Activated CD8-positive, alpha-beta memory T cell treated with anti-CD3 and anti-CD28 coated beads, Interleukin-2, amount 50 U/mL, for 48 hours (primary cell): Measurements from ENCODE around the gene TRHDE.
"Not testable (repeated sequence)": the region's sequence is repeated elsewhere in the genome, so short reads cannot be mapped to it uniquely, and the experiment has no call there.

ENCODE experiments used
- DNase-seq: peaks from one replicate; pipeline ENCODE4 v3.0.0-alpha.2; 2020

The TRHDE gene

DNA sequence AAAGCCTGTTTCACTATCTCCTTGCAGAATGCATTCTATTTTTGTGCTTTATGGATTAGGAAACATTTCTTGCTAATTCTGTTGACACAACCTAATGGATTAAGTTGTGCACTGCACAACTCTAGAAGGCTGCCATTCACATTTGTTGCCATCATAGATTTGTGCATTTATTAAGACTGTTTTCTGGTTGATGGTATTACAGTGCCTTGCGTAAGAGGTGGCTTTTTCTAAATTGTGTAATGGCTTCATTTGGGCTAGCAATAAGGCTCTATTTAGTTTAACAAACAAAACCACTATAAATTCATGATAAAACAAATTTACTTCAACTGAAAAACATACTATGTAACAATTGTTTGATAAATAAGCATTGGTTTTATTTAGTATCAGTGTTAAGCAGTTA lies 175.9 kb downstream of the TRHDE start:
- DNase-seq: no peak

DNA sequence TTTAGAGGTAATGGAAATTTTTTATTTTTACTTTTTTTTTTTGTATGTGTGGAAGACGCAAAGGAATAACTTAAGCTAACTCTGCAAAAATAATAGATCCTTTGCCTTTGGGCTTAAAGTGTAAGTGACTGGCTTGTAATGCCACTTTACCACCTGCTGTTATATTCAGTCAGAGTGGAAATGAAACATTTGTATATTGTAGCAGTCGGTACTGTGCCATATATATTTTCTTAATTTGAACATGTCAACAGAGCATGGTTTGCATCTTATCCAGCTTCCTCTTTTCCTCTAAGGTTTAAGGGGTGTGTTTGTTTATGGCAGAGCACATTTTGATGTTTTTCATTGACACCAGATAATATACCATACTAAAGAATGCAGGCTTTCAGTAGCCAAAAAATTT lies 176.6 kb downstream of the TRHDE start:
- DNase-seq: no peak

DNA sequence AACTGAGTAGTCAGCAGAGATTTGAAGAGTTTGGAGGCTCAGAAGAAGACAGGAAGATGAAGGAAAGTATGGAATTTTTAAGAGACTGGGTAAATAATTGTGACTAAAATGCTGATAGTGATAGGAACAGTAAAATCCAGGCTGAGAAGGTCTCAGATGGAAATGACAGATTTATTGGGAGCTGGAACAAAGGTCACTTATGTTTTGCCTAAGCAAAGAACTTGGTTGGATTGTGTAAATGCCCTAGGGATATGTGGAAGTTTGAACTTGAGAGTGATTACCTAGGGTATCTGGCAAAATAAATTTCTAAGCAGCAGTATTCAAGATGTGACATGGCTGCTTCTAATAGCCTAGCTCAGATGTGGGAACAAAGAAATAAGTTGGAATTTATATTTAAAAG lies 180.9 kb downstream of the TRHDE start:
- DNase-seq: no peak

DNA sequence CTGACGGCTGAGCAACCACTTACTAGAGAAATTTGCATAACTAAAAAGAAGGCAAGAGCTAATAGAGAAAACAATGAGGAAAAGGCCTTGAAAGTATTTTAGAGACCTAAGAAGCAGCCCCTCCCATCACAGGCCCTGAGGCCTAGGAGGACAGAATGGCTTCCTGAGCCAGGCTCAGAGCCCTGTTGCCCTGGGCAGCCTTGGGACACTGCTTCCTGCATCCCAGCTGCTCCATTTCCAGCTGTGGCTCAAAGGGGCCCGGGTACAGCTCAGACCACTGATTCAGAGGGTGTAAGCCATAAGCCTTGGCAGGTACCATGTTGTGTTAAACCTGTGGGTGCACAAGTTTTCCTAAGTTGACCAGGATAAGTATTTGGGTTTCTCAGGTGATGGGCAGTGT lies 181.4 kb downstream of the TRHDE start:
- DNase-seq: no peak

DNA sequence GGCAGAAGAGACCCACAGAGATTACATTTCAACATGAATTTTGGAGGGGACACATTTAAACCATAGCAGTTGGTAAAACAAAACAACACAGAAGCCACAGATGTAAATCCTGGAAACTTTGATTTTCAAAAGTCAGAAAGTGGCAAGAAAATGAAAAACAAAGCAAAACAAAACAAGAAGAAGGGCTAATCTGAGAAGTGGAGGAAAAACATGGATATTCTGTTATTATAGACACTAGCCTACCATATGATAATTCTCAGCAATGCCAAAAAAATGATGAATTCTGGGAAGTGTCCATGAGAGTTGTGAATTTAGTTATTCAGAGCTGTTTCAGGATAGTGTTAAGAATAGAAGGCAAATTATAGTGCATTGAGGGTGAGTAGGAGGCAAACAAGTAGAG lies 192.3 kb downstream of the TRHDE start:
- DNase-seq: no peak

DNA sequence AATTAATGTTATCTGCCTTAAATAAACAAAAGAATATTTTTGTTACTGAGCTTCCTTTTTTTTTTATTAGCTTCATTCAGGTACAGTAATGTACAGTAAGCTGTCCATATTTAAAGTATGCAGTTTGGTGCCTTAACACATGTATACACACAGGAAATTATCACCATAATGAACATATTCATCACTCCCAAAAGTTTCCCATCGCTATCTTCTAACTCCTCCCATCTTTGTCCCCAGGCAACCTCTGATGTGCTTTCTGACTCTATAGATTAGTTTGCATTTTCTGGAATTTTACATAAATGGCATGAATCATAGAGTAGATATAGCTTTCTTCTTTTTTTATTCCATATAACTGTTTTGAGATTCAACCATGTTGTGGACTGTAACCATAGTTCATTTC lies 193.0 kb downstream of the TRHDE start:
- DNase-seq: no peak

DNA sequence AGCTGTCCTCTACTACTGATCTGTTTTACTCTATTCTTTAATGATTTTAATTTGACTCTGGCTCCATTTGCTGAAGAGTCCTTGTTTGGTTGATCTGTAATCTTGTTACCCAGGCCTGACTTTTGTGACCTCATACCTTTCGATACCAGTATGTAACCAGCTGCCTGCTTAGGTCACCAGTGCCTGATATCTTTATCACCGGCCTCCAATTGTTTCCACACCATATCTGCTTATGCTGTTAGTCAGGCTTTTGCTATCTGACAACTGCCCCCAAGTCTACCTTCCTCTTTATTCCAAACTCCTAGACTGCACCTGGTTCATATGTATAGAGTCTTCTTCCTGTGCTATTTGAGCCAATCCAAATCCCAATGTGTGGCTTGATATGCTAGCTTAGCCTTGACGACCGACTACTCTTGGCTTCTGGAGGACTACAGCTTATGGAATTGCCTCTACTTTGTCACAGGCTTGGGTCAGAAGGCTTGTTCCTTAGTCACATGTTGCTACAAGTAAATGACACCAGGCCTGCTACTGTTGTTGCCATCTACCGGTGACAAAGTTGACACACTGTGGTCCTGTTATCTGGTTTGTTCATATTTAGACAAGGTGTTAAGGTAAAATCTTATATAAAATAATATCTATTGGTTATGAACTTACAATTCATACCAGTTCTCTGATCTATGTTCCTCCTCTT lies 193.9 kb downstream of the TRHDE start:
- DNase-seq: no peak

DNA sequence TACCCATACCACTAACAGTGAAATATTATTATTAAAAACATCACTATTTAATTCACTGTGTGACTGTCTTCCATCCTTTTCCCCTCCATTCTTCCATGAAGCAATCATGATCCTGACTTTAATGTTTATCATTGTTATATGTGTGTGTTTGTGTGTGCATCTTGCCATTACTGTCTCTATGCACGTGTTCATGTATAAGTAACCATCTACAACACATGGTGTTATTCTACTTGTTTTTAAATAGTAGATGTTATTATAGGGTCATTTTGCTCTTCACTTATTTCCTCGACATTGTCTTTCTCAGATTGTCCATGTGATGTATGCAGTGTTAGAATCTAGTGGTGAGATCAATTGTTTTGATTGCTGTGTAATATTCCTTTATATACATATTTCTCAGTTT lies 195.8 kb downstream of the TRHDE start:
- no peak for DNase-seq

DNA sequence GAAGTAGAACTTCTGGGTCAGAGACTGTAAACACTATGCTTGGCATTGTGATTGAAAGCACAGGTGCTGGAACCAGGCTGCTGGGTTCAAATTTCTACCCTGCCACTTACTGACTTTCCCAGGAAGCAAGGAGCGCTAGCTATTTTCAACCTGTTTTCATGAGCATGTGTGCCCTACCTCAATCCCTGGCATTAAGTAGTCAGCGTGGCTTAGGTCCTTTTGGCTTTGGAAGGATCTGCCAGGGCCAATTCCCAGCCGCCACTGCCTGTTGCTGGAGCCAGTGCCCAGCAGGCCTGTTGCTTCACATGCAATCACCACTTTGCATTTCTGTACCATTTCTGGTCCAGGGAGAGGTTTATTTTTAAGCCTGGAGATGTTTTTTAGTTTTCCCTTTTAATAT lies 196.3 kb downstream of the TRHDE start:
- DNase-seq: no peak

DNA sequence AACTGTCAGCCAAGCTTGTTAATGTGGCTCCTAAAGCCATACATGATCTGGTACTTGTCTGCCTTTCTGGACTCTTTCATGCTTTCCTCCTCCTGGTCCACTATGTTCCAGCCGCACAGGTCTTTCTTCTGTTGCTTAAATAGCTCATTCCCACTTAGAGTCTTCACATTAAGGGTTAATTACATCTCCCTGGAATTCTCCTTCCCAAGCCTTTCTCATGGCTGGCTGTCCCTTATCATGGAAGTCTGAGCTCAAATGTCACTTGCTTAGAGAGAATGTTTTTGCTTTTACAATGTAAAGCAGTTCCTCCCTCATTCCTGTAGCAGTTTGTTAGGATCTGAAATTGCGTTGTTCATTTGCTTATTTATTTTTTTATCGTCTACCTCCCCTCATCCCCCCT lies 199.6 kb downstream of the TRHDE start:
- no peak for DNase-seq

DNA sequence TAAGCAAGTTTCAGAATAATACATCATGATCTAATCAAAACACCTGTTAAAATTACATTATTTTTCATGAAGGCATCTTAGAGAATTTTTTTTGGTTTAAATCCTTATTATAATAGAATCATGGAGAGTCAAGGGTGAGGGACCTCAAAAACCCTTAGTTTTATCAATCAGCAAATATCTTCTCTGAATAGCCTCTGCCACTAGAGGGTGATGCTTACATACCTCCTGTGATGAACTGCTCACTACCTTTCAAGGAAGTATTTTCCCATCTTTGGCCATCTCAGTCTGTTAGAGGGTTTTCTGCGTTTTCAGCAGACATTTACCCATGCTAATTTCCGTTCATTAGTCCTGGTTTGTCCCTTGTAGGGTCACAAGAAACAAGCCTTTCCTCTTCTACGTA lies 200.2 kb downstream of the TRHDE start:
- DNase-seq: no peak

DNA sequence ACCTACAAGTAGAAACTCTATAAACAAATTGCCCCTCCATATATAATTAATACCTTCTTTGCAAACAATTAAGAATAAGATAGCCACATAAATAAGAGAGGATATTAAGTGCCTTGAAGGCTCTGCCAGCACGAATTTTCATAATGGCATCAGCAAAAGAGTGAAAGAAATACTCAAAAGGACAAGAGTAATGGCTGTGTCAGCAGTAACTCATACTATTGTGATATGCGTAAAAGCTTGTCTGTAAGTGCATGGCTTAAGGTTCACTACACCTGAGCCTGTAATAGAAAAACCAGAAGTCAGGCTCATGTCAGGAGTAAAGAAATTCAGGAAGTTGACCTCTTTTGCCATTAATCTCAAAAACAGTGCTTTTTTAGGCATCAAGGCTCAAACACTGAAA lies 204.1 kb downstream of the TRHDE start:
- DNase-seq: no peak

DNA sequence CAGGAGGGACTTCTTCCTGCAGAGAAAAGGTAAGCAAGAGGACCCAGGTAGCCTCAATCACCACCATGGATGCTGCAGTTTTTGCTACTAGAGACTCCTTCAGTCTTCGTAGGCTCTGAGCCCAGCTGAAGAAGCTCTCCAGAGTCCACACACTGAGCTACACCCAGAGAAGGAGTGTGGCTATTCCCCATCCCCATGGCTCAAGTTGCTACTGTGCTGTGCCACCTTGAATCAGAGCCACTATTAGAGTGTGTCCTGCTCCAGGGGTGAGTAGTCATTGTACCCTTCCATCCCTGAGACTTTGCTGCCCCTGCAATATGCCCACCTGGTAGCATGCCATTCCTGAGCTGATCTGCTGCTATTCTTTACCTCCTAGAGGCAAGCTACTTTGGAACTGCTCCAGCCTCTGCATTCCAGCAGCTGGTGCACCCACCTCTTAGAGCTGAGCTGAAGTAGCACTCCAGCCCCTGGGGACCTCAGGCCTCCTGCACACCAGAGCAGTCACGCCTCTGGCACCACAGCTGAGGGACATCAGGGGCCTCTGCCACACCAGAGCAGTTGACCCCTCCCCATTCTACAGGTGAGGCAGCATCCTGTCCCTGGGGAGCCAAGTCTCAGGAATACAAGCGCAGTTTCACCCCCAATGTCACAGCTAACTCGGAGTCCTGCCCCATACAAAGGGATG lies 213.0 kb downstream of the TRHDE start:
- DNase-seq: no peak

DNA sequence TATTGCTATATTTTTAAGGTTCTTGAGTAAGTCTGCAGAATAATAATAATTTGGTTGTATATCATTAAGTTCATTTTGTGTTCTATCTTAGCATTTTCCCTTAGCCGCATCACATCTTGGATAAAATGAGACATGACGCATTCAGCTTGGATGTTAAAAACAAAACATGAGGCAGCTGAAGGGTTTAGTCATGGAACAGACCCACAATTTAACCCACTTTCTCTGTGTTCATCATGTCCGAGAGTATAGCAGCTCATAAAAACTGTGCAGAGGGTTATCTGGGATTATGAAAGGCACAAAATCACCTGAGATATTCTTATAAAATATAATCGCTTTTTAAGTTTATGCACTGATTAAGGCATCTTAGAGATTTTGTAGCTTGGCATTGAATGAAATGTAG lies 219.3 kb downstream of the TRHDE start:
- no peak for DNase-seq

DNA sequence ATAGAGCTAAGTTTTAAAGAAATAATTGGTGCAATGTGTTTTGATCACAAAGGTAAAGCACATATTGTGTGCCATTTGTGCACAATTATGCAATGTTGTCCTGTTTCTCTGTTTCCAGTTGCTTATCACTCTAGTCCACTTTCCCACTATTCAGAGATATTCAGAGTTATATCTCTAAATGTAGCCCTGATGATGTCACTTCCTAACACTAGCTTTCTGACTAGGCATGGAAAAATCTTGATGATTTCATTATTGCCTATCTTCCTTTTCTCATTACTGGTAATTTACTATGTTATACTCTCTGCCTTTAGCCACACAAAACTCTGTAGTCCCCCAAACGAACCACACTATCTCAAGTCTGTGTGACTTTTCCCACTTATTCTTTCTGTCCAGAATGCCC lies 221.2 kb downstream of the TRHDE start:
- no peak for DNase-seq

DNA sequence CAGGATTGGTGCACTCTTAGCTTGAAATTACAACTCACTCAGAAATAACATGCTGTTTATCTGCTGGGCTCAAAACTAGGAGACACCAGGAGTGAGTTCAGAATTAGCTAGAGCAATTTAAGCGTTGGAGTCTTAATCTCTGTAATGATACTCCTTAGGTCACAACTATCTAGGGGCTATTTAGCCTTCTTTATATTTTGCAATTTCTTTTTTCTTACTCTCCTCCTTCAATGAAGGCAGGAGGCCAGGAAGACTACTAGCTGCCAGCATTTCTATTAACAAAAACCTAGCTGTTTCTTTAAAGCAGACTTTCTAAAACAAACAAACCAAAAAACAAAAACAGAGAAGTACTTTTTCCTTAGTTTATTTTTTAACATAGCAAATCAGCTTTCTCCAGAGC lies 226.2 kb downstream of the TRHDE start:
- no peak for DNase-seq

DNA sequence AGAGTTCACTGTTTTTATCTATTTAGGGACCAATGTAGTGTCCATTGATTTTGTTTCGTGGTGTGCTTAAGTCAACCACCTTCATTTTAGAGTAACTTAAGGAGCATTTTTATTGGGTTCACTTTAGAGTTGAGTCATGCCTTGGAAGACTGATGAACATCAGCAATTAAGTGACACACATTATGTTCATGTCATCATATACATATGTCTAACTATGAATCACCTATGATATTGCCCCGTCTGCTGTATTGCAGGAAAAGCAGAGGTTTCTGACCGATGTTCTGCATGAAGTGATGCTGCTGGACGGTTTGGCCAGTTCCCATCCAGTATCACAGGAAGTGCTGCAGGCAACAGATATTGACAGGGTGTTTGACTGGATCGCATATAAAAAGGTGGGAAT lies 227.1 kb downstream of the TRHDE start:
- no peak for DNase-seq

DNA sequence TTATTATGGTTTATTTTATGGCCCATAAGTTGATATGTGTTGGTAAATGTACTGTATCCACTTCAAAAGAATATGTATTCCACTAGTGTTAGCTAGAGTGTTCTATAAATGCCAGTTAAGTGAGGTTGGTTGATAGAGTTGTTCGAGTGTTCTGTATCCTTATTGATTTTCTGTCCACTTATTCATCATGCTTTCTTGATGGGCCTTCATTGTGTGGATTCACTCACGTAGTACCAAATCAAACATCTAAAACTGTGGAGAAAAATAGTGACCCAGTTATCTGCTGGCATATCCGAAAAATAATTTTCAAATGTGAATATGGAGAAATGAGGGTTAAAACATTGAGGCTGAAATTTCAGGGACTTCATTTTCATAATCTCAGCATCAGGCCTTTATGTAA lies 230.4 kb downstream of the TRHDE start:
- no peak for DNase-seq

DNA sequence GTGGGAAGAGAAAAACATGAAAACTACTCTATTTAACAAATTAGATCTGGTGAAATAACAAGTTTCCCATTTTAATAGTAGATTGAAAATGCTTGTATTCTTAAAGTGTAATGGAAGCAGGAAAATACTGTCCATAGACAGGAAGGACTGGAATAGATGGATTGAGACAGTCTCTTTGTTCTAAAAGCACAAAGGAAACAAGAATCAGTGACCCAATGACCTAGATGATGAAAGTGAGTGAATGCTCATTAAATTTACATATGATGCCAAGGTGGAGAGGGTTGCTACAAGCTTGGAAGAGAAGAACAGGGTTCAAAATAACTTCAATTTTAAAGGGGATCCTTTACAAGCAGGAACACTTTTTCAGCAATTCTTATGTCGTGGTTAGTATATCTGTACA lies 233.1 kb downstream of the TRHDE start:
- DNase-seq: no peak

DNA sequence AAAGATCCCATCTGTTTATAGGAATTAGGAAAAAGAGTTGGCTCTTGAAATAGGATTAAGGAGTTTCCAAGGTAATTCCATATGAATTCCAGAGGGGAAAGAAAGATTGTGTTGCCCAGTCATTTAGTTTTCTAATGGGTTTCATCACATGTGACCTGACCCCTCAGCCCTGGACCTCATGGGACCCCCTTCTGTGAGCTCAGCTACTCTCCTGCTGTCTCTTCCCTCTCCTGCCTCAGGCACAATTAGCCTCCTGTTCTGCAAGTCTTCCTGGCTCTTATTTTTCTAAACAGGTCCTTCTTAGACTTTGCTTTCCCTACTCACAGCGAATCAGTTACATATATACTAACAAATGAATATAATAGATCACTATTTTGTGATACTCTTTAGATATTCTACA lies 237.7 kb downstream of the TRHDE start:
- no peak for DNase-seq

DNA sequence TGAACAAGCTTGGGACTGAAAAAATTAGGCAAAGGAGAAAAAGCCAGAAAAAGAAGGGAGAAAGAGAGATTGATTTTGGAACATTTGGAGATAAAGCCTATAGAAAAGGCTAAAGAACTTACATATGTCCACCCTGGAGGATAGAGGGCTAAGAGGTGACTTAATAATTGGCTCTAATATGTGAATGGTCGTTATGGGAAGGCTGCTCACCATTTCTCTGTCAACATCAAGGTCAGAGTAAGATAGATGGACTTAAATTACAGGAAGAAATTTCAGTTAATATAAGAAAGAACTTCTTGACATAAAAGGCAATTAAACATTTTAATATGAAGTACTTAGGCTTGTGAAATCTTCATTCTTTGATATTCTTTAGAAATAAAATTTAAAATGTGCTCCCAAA lies 238.6 kb downstream of the TRHDE start:
- DNase-seq: no peak

DNA sequence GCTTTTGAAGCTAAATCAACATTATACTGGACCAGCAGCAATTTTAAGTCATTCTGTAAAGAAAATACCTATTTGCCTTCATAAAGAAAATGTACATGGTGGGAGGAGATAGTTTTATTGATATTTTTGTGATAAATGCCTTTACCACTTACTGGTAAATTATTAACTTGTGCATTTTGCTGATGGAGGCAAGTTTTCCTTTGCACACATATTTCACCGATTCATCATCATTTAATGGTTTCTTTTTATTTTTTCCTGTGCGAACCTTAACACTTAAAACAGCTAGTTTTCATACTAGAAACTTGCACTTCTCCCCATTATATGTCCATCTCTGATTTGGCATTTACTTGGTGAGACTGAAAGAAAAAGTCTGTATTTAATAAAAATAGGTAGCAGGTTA lies 239.3 kb downstream of the TRHDE start:
- no peak for DNase-seq

DNA sequence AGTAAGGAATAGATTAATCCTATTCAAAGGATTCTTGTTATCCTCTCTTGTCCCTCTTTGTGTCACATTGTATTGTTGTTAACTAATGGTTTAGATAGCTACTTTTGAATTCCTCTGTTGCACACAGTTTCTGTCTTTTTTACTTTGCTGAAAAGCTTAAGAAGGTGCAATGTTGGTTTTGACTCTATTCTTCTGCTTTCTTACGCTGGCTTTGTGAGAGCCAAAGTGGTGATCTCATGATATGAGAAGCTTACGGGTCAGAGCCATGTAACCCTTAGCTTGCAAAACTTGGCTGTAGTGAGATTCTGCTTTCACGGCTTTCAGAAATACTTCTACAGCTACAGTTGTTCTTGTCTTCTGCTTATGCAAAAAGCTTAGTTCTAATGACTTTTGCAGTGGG lies 239.7 kb downstream of the TRHDE start:
- DNase-seq: no peak

DNA sequence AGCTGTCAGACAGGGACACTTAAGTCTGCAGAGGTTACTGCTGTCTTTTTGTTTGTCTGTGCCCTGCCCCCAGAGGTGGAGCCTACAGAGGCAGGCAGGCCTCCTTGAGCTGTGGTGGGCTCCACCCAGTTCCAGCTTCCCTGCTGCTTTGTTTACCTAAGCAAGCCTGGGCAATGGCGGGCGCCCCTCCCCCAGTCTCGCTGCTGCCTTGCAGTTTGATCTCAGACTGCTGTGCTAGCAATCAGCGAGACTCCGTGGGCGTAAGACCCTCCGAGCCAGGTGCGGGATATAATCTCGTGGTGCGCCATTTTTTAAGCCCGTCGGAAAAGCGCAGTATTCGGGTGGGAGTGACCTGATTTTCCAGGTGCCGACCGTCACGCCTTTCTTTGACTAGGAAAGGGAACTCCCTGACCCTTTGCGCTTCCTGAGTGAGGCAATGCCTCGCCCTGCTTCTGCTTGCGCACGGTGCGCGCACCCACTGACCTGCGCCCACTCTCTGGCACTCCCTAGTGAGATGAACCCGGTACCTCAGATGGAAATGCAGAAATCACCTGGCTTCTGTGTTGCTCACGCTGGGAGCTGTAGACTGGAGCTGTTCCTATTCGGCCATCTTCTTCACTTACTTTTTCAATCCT lies 248.0 kb downstream of the TRHDE start:
- not testable (repeated sequence) for DNase-seq

DNA sequence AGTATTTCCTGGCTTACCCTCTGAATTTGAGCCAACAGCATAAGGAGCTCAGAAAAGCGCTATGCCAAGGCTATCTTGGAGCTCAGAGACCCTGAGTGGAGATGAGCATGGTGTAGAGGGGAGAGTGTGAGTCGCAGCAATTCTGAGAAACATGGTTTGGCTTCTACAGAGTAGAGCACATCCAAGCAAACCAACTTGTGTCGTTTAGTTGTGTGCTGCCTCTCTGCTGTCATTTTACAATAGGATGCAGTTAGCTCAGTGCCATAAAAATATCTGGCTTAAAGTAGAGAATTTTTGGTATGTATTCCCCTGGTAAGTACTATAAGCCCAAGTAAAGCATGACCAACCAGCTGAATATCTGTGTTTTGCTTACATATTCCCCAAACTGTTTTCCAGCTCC lies 249.2 kb downstream of the TRHDE start:
- no peak for DNase-seq
